ENCODE measurements around the gene PLA2G3. TPM values are rescaled to one million over a fixed set of nuclear protein-coding genes. Genes with fewer than 3 reads are reported as not detected.
"Not testable (repeated sequence)": the region's sequence is repeated elsewhere in the genome, so short reads cannot be mapped to it uniquely, and the experiment has no call there.

Gene PLA2G3
- total and polyA plus RNA-seq, 2 donors: not detected

DNA sequence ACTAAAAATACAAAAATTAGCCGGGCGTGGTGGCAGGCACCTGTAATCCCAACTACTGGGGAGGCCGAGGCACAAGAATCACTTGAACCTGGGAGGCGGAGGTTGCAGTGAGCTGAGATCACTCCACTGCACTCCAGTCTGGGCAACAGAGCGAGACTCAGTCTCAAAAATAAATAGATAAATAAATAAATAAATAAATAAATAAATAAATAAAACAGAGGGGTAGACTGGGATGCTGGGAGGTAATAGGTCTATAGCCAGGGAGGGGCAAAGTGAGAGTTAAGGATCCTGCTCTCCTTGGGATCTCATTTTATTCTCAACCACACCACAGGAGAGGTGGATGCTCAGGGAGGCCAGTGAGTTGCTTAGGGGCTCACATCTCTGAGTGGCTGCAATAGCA is 42.8 kb downstream of the PLA2G3 start:
- 72% methylated on average over 5 of the region's 5 CpGs for WGBS
- not testable (repeated sequence) for H3K4me1 ChIP-seq (ENCODE audit: insufficient read depth); H3K4me3 ChIP-seq (ENCODE audit: low read depth, low read length); DNase-seq (ENCODE audit: extremely low spot score); H3K36me3 ChIP-seq (ENCODE audit: insufficient read depth); H3K27ac ChIP-seq (ENCODE audit: low read depth)

DNA sequence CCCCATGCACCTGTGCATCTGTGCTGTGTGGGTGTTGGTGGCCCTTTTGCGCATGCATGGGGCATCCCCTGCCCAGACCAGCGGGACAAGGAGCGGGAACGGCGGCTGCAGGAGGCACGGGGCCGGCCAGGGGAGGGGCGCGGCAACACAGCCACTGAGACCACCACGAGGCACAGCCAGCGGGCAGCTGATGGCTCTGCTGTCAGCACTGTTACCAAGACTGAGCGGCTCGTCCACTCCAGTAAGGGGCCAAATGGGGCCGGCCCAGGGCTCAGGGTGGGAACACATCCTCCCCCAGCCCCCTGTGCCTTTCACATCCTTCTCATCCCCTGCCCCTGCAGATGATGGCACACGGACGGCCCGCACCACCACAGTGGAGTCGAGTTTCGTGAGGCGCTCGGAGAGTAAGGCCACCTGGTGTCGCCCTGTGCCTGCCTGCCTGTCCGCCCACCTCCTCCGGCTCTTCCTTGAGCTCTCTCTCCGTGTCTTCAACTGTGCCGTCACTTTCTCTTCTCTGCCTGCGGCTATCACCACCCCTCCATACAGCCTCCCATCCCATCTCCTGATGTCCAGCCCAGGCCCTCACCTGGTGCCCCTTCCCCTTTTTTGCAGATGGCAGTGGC is 43.5 kb downstream of the PLA2G3 start:
- H3K36me3 ChIP-seq (ENCODE audit: insufficient read depth): no peaks in the 10 kb centered on the region
- no peak overlapping the region for H3K27ac ChIP-seq (ENCODE audit: low read depth)
- WGBS: 66% methylated on average over 27 of the region's 27 CpGs
- H3K4me1 ChIP-seq (ENCODE audit: insufficient read depth): no peaks in the 10 kb centered on the region
- no peak for DNase-seq (ENCODE audit: extremely low spot score)
- no peak overlapping the region for H3K4me3 ChIP-seq (ENCODE audit: low read depth, low read length)

DNA sequence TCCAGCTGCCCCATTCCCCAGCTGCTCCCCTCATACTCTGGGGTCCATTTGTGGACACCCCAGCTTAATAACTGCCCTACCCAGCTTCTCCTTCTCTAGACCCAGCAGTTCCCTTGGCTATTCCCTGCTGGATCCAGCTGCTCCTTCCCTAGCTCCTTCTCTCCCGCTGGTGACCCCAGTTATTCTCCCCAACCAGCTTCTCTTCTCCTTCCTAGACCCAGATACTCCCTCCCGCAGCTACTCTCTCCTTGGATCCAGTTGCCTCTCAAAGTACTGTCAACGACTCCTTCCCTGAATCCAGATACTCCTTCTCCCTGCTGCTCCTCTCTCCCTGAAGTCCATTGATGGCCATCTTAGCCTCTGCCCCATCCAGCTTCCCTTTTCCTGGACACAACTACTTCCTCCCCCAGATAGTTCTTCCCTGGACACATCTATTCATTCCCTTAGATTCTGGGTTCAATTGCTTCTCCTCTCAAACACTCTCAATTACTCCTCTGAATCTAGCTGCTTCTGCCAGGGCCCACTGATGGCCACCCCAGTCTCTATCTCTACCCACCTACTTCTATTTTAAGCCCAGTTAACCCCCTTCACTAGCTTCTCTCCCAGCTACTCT is 44.6 kb downstream of the PLA2G3 start:
- Histone ChIP-seq H3K36me3 (ENCODE audit: insufficient read depth) (no peaks in the 10 kb centered on the region), H3K27ac (ENCODE audit: low read depth) (no peak overlapping the region), H3K4me3 (ENCODE audit: low read depth, low read length) (no peak overlapping the region), H3K4me1 (ENCODE audit: insufficient read depth) (no peaks in the 10 kb centered on the region)
- DNase-seq (ENCODE audit: extremely low spot score): no peak
- 76% methylated on average over 3 of the region's 3 CpGs for WGBS

DNA sequence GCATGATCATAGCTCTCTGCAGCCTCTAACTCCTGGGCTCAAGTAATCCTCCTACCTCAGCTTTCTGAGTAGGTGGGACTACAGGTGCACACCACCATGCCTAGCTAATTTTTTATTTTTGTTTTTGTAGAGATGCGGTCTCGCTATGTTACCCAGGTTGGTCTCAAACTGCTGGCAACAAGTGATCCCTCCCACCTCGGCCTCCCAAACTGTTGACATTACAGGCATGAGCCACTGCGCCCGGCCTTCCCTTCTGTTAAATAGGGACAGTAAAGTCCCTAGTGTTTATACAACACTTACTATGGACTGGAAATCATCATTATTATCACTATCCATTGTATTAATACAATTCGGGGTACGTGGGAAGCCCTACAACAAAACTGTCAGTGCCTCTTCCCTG is 45.6 kb downstream of the PLA2G3 start:
- DNase-seq (ENCODE audit: extremely low spot score): no peak
- Histone ChIP-seq H3K27ac (ENCODE audit: low read depth) (no peak overlapping the region), H3K36me3 (ENCODE audit: insufficient read depth) (no peaks in the 10 kb centered on the region), H3K4me1 (ENCODE audit: insufficient read depth) (no peaks in the 10 kb centered on the region), H3K4me3 (ENCODE audit: low read depth, low read length) (no peak overlapping the region)
- WGBS: 58% methylated on average over 7 of the region's 7 CpGs

DNA sequence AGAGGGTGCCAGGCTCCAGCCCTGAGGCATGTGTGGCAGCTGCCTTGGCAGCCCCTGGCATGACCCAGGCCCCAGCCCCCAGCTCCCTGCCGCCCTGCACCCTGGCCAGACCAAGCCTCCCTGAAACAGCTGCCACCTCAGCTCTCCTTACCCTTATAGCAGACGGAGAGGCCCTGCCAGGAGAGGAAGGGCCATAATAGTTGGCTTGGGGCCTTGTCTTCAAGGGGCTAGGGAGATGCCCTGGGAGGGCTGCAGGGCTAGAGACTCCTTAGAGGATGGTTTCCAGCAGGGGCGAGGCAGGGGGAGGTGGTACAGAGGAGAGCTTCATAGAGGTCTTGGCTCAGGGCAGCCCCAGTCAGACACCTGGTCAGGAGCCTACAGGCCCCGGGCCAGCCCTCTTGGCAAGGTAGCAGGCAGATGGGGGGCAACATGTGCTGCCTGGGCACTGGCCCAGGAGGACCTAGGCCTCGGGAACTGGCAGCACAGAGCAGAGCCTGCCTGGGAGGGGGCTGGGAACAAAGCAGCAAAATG is 46.2 kb downstream of the PLA2G3 start:
- WGBS: 49% methylated on average over 5 of the region's 5 CpGs
- Histone ChIP-seq H3K27ac (ENCODE audit: low read depth) (no peak overlapping the region), H3K4me1 (ENCODE audit: insufficient read depth) (no peaks in the 10 kb centered on the region), H3K4me3 (ENCODE audit: low read depth, low read length) (no peak overlapping the region), H3K36me3 (ENCODE audit: insufficient read depth) (no peaks in the 10 kb centered on the region)
- no peak for DNase-seq (ENCODE audit: extremely low spot score)

DNA sequence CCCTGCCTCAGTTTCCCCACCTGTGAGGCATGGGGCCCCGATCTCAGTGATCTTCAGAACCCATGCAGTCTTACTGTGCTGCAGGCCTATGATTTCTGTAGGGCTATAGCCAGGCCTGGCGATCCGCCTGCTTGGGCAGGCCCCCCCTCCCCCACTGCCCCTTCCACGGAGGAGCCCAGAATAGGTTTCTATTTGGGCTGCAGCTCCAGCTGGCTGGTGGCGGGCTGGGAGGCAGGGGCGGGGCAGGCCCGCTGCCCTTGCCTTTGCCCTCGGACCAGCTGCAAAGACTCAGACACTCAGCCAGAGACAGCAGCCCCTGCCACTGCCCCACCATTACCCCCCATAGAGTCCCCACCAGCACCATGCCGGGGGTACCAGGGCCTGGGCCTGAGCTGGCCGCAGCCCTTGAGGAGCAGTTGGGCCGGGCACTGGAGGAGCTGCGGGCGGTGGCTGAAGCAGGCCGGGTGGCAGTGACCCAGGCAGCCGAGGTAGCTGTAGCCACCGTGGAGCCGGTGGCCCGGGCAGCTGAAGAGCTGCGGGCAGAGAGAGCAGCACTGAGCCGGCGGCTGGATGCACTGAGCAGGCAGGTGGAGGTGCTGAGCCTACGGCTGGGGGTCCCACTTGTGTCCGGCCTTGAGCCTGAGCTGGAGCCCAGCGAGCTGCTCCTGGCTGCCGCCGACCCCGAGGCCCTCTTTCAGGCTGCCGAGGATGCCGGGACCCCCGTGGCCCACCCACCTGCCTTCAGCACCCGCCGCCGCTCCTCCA is 47.0 kb downstream of the PLA2G3 start:
- H3K27ac ChIP-seq (ENCODE audit: low read depth): no peak overlapping the region
- H3K4me3 ChIP-seq (ENCODE audit: low read depth, low read length): no peak overlapping the region
- no peaks in the 10 kb centered on the region for H3K4me1 ChIP-seq (ENCODE audit: insufficient read depth)
- WGBS: 63% methylated on average over 33 of the region's 33 CpGs
- DNase-seq (ENCODE audit: extremely low spot score): no peak
- no peaks in the 10 kb centered on the region for H3K36me3 ChIP-seq (ENCODE audit: insufficient read depth)

DNA sequence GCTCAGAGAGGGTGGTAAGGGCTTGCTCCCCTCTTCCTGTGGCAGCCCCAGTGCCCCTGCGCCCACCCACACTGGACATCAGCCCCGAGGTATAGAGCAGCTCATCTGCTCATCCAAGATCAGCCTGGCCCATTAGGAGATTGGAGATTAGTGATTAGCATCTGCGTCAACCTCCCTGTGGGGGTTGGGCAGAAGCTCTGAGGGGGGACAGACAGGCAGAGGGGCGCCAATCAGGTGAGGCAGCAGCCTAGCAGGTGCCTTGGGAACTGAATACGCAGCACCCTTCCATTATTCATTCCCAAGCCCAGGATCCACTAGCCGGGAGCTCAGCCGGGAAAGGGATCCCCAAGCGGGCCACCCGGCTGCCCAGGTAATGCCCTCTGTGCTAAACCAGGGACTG is 48.1 kb downstream of the PLA2G3 start:
- no peak for DNase-seq (ENCODE audit: extremely low spot score)
- Histone ChIP-seq H3K4me3 (ENCODE audit: low read depth, low read length) (no peak overlapping the region), H3K4me1 (ENCODE audit: insufficient read depth) (no peaks in the 10 kb centered on the region), H3K36me3 (ENCODE audit: insufficient read depth) (no peaks in the 10 kb centered on the region), H3K27ac (ENCODE audit: low read depth) (no peak overlapping the region)
- WGBS: 72% methylated on average over 9 of the region's 9 CpGs

DNA sequence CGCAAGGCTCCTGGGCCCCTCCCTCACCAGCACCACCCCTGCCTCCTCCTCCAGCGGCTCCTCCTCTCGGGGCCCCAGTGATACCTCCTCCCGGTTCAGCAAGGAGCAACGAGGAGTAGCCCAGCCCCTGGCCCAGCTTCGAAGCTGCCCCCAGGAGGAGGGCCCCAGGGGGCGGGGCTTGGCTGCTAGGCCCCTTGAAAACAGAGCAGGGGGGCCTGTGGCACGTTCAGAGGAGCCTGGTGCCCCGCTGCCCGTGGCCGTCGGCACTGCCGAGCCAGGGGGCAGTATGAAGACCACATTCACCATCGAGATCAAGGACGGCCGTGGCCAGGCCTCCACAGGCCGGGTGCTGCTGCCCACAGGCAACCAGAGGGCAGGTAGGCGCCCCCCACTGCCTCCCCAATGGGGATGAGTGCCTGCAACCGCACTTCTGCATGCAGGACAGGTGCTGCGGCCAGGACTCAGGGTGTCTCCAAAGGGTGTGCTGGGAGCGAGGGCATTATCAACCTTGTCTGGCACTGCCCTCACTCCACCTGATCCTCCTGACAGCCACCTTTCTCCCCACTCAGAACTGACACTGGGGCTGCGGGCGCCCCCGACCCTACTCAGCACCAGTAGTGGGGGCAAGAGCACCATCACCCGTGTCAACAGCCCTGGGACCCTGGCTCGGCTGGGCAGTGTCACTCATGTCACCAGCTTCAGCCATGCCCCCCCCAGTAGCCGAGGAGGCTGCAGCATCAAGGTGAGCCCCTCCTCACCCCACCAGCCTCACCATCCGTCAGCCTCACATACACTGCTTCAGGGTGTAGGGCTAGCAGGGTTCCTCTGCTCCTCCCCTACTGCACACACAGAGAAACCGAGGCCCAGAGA is 49.0 kb downstream of the PLA2G3 start:
- Histone ChIP-seq H3K4me1 (ENCODE audit: insufficient read depth) (no peaks in the 10 kb centered on the region), H3K36me3 (ENCODE audit: insufficient read depth) (no peaks in the 10 kb centered on the region), H3K27ac (ENCODE audit: low read depth) (peak overlapping the region; percentile 11), H3K4me3 (ENCODE audit: low read depth, low read length) (no peak overlapping the region)
- DNase-seq (ENCODE audit: extremely low spot score): no peak
- 54% methylated on average over 29 of the region's 29 CpGs for WGBS

DNA sequence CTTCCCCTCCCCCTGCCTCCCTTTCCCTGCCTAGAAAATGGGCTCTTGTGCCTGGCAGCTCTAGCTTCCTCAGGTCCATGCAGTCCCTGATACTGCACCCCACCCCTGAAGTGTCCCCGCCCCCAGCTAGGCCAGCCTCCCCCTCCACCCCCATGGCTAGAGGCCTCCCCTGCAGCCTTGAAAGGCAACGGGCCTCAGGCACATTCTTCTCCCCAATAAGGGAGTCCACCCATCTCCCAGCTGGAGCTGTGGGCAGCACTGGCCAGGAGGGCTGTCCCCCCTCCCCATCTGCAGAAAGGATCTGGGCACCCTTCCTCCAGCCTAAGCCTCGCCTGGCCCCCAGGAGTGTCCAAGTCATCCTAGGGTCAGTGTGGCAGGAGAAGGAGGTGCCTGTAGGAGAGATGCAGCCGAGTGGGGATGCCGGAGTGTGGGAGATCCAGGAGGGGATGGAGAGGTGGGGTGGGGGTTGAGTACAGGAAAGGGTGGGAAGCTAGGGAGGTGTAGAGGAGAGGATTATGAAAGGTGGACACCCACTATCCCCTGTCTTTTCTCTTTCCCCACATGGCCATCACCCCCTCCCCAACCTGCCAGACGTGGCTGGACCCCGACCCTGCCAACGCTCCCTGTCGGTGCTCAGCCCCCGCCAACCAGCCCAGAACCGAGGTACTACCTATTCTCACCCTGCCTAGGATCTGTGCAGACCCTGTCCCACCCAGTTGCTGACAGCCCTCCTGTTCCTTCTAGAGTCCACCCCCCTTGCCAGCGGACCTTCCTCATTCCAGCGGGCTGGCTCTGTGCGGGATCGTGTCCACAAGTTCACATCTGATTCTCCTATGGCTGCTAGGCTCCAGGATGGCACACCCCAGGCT is 49.9 kb downstream of the PLA2G3 start:
- Histone ChIP-seq H3K36me3 (ENCODE audit: insufficient read depth) (no peaks in the 10 kb centered on the region), H3K4me3 (ENCODE audit: low read depth, low read length) (no peak overlapping the region)
- WGBS: 53% methylated on average over 15 of the region's 15 CpGs

DNA sequence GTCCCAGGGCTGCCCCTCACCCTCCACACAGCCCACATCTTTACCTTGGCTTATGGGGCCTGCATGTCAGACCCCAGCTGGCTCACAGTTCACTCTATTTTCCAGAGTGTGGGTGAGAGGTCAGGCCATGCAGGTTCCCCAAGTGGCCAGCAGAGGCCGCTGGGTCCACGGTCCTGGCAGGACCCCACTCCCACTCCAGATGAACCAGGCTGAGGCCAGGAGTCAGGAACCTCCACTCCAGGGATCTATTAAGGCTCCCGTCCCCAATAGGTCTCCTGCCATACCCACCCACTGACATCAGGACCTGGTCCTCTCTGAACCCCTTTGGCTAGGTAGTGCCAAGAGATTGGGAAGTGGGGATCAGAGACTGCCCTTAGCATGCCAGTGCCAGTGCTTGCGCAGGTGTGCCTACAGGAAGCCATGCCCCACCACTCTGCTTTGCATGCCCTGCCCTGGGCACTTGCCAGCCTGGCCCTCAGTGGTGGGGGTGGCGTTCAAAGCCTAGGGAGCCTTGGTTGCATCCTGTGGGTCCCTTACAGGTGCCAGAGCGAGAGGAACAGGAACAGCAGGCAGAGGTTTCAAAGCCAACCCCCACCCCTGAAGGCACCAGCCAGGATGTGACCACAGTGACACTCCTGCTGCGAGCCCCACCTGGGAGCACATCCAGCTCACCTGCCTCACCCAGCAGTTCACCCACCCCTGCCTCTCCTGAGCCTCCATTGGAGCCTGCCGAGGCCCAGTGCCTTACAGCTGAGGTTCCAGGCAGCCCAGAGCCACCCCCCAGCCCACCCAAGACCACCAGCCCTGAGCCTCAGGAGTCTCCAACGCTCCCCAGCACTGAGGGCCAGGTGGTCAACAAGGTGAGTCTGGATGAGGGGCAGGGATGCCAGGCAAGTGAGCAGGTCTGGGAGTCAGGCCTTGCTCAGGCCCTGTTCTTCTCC is 50.9 kb downstream of the PLA2G3 start:
- no peak for DNase-seq (ENCODE audit: extremely low spot score)
- 57% methylated on average over 9 of the region's 9 CpGs for WGBS
- H3K4me3 ChIP-seq (ENCODE audit: low read depth, low read length): no peak overlapping the region
- no peaks in the 10 kb centered on the region for H3K36me3 ChIP-seq (ENCODE audit: insufficient read depth)
- H3K4me1 ChIP-seq (ENCODE audit: insufficient read depth): no peaks in the 10 kb centered on the region
- no peak overlapping the region for H3K27ac ChIP-seq (ENCODE audit: low read depth)

More for the DNA sequence above, 49.9 kb downstream of the PLA2G3 start:
- Histone ChIP-seq H3K27ac (ENCODE audit: low read depth) (peak overlapping the region; percentile 23), H3K4me1 (ENCODE audit: insufficient read depth) (no peaks in the 10 kb centered on the region)
- no peak for DNase-seq (ENCODE audit: extremely low spot score)

DNA sequence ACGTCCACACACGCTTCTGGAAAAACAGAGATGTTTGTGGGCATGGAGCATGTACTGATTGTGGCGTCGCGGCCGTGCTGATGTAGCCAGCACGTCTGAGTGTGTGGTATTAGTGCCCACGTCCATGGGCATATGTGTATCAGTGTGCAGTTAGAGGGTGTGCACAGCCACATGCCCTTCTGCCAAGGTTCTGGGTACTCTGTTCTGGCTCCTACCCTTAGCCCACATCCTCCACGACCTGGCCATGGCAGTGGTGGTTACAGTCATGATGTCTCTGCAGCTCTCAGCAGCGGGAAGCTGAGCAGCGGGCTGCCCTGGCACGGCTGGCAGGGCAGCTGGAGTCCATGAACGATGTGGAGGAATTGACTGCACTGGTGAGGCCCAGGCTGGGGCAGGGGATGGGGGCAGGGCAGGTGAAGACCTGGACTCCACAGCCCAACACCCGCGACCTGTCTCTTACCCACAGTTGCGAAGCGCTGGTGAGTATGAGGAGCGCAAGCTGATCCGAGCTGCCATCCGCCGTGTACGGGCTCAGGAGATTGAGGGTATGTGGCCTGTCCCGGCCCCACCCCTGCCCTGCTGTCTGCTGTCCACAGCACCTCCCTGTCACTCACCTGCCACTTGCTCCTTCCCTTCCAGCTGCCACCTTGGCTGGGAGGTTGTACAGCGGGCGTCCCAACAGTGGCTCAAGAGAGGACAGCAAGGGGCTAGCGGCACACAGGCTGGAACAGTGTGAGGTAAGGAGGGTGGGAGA is 51.9 kb downstream of the PLA2G3 start:
- DNase-seq (ENCODE audit: extremely low spot score): no peak
- H3K4me1 ChIP-seq (ENCODE audit: insufficient read depth): no peaks in the 10 kb centered on the region
- 66% methylated on average over 26 of the region's 26 CpGs for WGBS
- H3K4me3 ChIP-seq (ENCODE audit: low read depth, low read length): no peak overlapping the region
- peak overlapping the region; percentile 28 for H3K27ac ChIP-seq (ENCODE audit: low read depth)
- no peaks in the 10 kb centered on the region for H3K36me3 ChIP-seq (ENCODE audit: insufficient read depth)
